Testis (tissue), 3 donors: ENCODE results near the gene NECAB3. TPM values are rescaled to one million over a fixed set of nuclear protein-coding genes. Genes with fewer than 3 reads are reported as not detected.

Experiments
- DNase-seq: peaks from one replicate; pipeline ENCODE4 v3.0.0-alpha.2; 2019
- H3K27ac ChIP-seq, 2 donors: fragments of 200-600 bp; sonication (generic); one replicate each; pipeline ENCODE4 v1.5.1; 2019
- H3K27me3 ChIP-seq: fragments of 200-600 bp; sonication (generic); one replicate; pipeline ENCODE4 v1.5.1; 2019
- H3K36me3 ChIP-seq: fragments of 200-600 bp; sonication (generic); one replicate; pipeline ENCODE4 v1.5.1; 2017; ENCODE audit warnings: low read depth; ENCODE audit errors: missing control alignments
- H3K4me1 ChIP-seq: fragments of 200-600 bp; sonication (generic); one replicate; pipeline ENCODE4 v1.5.1; 2019
- H3K4me3 ChIP-seq, 2 donors: fragments of 200-600 bp; sonication (generic); one replicate each; pipeline ENCODE4 v1.5.1; 2017 to 2019
- H3K9me3 ChIP-seq: fragments of 200-600 bp; sonication (generic); one replicate; pipeline ENCODE4 v1.5.1; 2017
- POLR2A ChIP-seq: fragments of 450-650 bp; IDR thresholded peaks from one replicate; pipeline ENCODE4 v1.6.1; 2017; ENCODE audit warnings: antibody characterized with exemption, mild to moderate bottlenecking, moderate library complexity
- WGBS, 2 donors: methylation state at CpG; one replicate each; pipeline ENCODE4 v1.1.5; 2018; 5-methylcytosine and 5-hydroxymethylcytosine counted together
- intact Hi-C: fragments of 100-400 bp; cut with DNase I; formaldehyde crosslinking; loops from one replicate; pipeline ENCODE4 v1.15.1; 2023; ENCODE audit warnings: low total_unique reads
- polyA plus RNA-seq: library from polyadenylated mRNA; stranded (reverse); fragments of 350-450 nt; fragmentation: Illumina TruSeq; extraction: RNeasy Lipid Tissue Mini Kit (QIAGEN cat#74804); gene quantifications from one replicate; pipeline ENCODE4 v1.2.3, GENCODE V29; 2014; ENCODE audit warnings: low read depth, low replicate concordance; ENCODE audit not compliant: insufficient read depth
- total RNA-seq, 2 donors: library from RNA; depleted of rRNA; stranded (reverse); fragments of >200 nt; gene quantifications; one replicate each; pipeline ENCODE4 v1.2.3, GENCODE V29; 2016
- TF ChIP-seq, protein P1 (sequence below), 3 experiments: fragments of 450-650 bp in 2 of 3; fragments of 200-600 bp in 1 of 3; sonication (generic) in 1 of 3; IDR thresholded peaks; one replicate each; pipeline ENCODE4 v1.5.1; 2016 to 2019; ENCODE audit warnings: antibody characterized with exemption in 3 of 3, mild to moderate bottlenecking in 2 of 3, moderate library complexity in 1 of 3

Gene NECAB3
- total and polyA plus RNA-seq, 3 donors from 2014 or later = 59.7 to 118 (median 106) TPM

DNA sequence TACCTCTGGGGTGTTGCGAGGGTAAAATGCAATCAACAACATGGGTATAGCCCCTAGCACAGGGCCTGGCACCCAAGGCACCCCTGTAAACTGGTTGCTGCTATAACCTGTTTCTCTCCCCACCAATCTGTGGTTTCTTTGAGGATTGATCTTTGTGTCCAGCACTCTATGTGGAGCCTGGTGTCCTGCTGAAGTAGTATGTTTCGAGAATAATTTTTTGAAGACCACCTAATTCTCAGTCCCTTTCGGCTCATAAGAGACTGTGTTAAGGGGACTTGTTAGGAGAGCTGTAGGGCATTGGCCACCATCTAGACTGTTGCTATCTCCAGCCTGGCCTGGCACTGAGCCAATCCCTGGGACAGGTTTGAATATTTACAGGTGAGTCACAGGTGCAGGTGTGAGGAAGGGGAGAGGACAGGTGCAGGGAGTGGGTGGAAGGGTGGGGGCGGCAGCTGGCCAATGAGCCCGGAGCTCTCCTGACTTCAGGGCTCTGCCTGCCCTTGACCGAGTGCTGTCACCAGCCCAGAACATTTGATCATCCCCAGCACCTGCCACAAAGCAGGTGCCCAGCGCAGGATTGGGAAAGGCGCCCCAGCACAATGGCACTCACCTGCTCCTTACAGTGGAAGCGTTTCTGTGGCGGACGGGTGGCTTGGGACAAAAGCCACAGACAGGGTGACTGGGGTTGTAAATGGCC, 20.2 kb downstream of the NECAB3 start:
- Histone ChIP-seq H3K9me3 (no peaks in the 10 kb centered on the region), H3K36me3 (no peaks in the 10 kb centered on the region), H3K4me3 (no peak overlapping the region), H3K27me3 (no peaks in the 10 kb centered on the region), H3K27ac (no peak overlapping the region), H3K4me1 (peaks cover 10% of the 10 kb centered on the region)
- WGBS, 2 donors = 81 to 85% methylated on average over 5 to 11 of the region's 11 CpGs
- no peak for TF ChIP-seq POLR2A
- intact Hi-C loops = no loop called here
- no peak for DNase-seq

DNA sequence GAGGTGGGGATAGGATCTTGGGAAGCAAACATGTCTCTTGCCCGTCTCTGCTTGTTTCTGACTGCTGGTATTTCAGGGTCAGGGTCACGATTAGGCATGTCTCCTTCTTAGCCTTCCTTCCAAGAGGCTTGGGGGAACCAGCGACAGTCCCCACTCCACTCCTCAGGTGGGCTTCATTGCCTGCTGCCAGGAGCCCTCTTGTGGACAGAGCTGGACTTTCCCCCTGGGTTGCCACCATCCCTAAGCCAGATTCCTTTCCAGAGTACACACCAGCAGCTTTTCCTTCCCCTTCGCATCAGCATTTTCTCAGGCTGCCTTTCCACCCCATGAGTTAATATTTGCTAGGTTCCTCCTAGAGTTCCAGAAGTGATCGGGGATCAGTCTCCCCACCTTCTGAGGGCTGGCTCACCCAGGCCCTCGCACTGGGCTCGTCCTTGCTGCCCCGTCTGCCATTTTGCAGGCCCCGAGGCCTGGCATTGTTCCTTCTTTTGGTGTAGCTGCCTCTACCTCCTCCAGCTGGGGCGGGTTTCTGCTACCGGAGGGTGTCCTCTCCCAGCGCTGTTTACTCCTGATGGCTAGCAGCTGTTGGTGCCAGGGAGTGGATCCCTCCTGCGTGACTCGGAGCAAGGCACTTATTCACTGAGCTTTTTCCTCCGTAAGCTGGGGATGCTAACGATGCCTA, 20.9 kb downstream of the NECAB3 start:
- intact Hi-C loops = no loop called here
- H3K9me3 ChIP-seq = no peaks in the 10 kb centered on the region
- H3K27ac ChIP-seq = no peak overlapping the region
- H3K4me1 ChIP-seq = peaks cover 15% of the 10 kb centered on the region
- no peak for TF ChIP-seq POLR2A
- TF ChIP-seq, protein P1, sequence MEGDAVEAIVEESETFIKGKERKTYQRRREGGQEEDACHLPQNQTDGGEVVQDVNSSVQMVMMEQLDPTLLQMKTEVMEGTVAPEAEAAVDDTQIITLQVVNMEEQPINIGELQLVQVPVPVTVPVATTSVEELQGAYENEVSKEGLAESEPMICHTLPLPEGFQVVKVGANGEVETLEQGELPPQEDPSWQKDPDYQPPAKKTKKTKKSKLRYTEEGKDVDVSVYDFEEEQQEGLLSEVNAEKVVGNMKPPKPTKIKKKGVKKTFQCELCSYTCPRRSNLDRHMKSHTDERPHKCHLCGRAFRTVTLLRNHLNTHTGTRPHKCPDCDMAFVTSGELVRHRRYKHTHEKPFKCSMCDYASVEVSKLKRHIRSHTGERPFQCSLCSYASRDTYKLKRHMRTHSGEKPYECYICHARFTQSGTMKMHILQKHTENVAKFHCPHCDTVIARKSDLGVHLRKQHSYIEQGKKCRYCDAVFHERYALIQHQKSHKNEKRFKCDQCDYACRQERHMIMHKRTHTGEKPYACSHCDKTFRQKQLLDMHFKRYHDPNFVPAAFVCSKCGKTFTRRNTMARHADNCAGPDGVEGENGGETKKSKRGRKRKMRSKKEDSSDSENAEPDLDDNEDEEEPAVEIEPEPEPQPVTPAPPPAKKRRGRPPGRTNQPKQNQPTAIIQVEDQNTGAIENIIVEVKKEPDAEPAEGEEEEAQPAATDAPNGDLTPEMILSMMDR (IDR thresholded peaks at IDR 0.05) = peak; percentile 51 to 80 (median 74)
- H3K27me3 ChIP-seq = no peaks in the 10 kb centered on the region
- no peak overlapping the region for H3K4me3 ChIP-seq
- WGBS, 2 donors = 48% methylated on average over 14 to 16 of the region's 16 CpGs
- DNase-seq = peak; percentile 72
- H3K36me3 ChIP-seq = no peaks in the 10 kb centered on the region

DNA sequence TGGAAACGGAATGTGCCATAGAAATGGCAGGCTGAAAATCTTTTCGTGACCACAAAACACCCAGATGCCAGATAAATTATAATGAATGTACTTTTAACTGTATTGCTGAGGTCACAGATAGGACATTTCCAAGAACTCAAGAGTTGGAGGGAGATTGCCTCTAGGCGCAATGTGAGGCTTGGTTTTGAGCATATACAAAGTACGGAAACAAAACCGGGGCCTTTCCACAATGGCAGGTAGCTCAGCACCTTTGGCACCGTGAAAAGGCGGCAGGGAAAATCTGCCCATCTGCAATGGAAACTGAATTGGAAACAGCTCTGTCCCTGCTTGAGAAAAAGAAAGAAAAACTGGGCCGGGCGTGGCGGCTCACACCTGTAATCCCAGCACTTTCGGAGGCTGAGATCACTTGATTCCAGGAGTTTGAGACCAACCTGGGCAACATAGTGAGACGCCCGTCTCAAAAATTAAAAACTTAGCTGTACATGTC, 22.6 kb downstream of the NECAB3 start:
- no peaks in the 10 kb centered on the region for H3K36me3 ChIP-seq
- H3K27ac ChIP-seq = no peak overlapping the region
- peaks cover 19% of the 10 kb centered on the region for H3K4me1 ChIP-seq
- no peak for DNase-seq
- H3K27me3 ChIP-seq = no peaks in the 10 kb centered on the region
- H3K9me3 ChIP-seq = no peaks in the 10 kb centered on the region
- 84 to 87% methylated on average over 13 of the region's 13 CpGs for WGBS, 2 donors
- intact Hi-C loops = no loop called here
- TF ChIP-seq, protein P1 (IDR thresholded peaks at IDR 0.05) = no peak
- TF ChIP-seq POLR2A = no peak
- no peak overlapping the region for H3K4me3 ChIP-seq

DNA sequence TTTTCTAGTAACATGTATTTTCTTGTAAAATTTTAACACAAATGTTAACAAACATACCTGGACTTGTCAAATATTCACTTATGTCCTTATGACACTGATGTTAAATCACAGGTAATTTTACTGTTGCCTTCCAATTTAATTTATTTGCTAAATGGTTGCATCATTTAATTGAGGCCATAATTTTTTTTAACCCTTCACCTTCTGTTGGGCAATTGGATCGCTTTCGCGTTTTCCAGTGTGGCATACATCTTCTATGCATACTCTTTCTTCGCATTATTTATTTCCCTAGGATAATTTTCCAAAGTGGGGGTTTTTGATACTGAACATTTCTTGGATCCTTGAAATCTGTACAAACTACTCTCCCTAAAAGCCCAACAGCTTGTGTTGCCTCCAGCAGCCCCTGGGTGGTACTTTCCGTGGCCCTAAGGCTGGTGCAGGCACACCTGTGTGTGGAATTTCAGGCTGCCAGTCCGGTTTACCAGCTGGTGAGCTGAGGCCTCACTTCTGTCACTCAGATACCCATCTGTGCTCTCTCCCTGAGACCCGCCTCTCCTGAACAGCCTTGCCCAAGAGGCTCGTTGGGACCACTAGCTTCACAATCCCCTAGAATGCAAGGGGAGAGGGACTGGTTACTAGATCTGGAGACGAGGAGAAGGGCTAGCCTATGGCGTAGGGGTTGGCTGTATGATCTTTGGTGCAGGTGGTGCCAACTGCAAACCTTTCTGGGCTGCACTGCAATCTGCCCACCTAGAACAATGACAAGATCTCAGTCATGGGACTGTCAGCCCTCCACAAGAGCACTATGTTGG, 23.3 kb downstream of the NECAB3 start:
- peaks cover 19% of the 10 kb centered on the region for H3K4me1 ChIP-seq
- H3K36me3 ChIP-seq = no peaks in the 10 kb centered on the region
- no peaks in the 10 kb centered on the region for H3K9me3 ChIP-seq
- no peaks in the 10 kb centered on the region for H3K27me3 ChIP-seq
- WGBS, 2 donors = 88 to 89% methylated on average over 10 of the region's 10 CpGs
- H3K4me3 ChIP-seq = no peak overlapping the region
- DNase-seq = no peak
- H3K27ac ChIP-seq = no peak overlapping the region
- TF ChIP-seq, protein P1 (IDR thresholded peaks at IDR 0.05) = no peak
- no peak for TF ChIP-seq POLR2A
- intact Hi-C loops = no loop called here

DNA sequence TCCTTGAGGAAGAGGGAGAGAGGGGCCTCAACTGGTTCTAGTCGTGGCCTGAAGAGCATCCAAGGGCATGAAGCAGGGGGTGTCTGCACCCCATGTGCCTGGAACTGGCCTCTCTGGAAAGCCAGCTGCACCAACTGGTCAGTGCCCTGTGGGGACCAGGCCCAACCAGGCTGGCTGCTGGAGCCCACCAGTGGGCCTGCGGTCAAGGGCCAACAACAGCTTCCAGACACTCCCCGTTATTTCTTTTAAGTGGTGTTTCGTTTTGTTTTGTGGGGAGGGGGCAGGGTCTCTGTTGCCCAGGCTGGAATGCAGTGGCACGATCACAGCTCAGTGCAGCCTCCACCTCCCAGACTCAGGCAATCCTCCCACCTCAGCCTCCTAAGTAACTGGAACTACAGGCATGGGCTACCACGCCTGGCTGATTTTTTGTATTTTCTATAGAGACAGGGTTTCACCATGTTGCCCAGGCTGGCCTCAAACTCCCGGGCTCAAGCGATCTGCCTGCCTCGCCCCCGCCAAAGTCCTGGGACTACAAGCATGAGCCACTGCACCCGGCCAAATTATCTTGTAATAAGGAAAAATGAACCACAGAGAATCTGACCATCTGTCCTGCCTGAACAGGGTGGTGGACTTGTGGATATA, 24.0 kb downstream of the NECAB3 start:
- Histone ChIP-seq H3K4me3 (no peak overlapping the region), H3K27me3 (no peaks in the 10 kb centered on the region), H3K9me3 (no peaks in the 10 kb centered on the region), H3K4me1 (peaks cover 19% of the 10 kb centered on the region), H3K36me3 (no peaks in the 10 kb centered on the region), H3K27ac (no peak overlapping the region)
- WGBS, 2 donors = 80 to 84% methylated on average over 11 of the region's 11 CpGs
- no peak for DNase-seq
- TF ChIP-seq POLR2A = no peak
- TF ChIP-seq, protein P1 (IDR thresholded peaks at IDR 0.05) = no peak
- intact Hi-C loops = no loop called here
